Neural cell (in vitro differentiated cells): Measurements from ENCODE around the gene MC1R. TPM values are rescaled to one million over a fixed set of nuclear protein-coding genes. Genes with fewer than 3 reads are reported as not detected.

Source experiments
- H2AFZ ChIP-seq: fragments of 200-600, 300-800 bp; sonication (generic), shearing (Covaris generic); 2 replicates; pipeline ENCODE4 v1.6.0; 2014; ENCODE audit warnings: low read depth, mild to moderate bottlenecking, antibody characterized with exemption, low read length, moderate library complexity
- H3F3A ChIP-seq: fragments of 200-600 bp; shearing (Covaris generic); 2 replicates; pipeline ENCODE4 v1.6.1; 2016; ENCODE audit warnings: mild to moderate bottlenecking, moderate library complexity, mixed read lengths, antibody characterized with exemption, low read length; ENCODE audit not compliant: insufficient read depth, poor library complexity, severe bottlenecking
- H3K27ac ChIP-seq: fragments of 200-600, 300-800 bp; sonication (generic), shearing (Covaris generic); 2 replicates; pipeline ENCODE4 v1.5.1; 2014; ENCODE audit warnings: mild to moderate bottlenecking, low read length, moderate library complexity
- H3K27me3 ChIP-seq: fragments of 300-800, 200-600 bp; sonication (generic), shearing (Covaris generic); 2 replicates; pipeline ENCODE4 v1.6.0; 2014; ENCODE audit warnings: mild to moderate bottlenecking, low read depth, low read length, moderate library complexity; ENCODE audit not compliant: insufficient read depth
- H3K36me3 ChIP-seq: fragments of 300-800, 200-600 bp; sonication (generic), shearing (Covaris generic); 2 replicates; pipeline ENCODE4 v1.5.1; 2014; ENCODE audit warnings: mild to moderate bottlenecking, antibody characterized with exemption, low read length, moderate library complexity; ENCODE audit not compliant: insufficient read depth
- H3K4me2 ChIP-seq: fragments of 300-800, 200-600 bp; sonication (generic), shearing (Covaris generic); 2 replicates; pipeline ENCODE4 v1.6.0; 2014; ENCODE audit warnings: mild to moderate bottlenecking, low read length
- H3K4me3 ChIP-seq: fragments of 300-800, 200-600 bp; sonication (generic), shearing (Covaris generic); 2 replicates; pipeline ENCODE4 v1.5.1; 2014; ENCODE audit warnings: mild to moderate bottlenecking, low read length, moderate library complexity
- H3K79me2 ChIP-seq: fragments of 200-600 bp; shearing (Covaris generic); replicated peaks from 2 replicates; pipeline ENCODE4 v1.6.0; 2014; ENCODE audit warnings: mild to moderate bottlenecking, low read length, moderate library complexity; ENCODE audit not compliant: insufficient read depth
- H3K9ac ChIP-seq: fragments of 300-800, 200-600 bp; sonication (generic), shearing (Covaris generic); 2 replicates; pipeline ENCODE4 v1.6.1; 2016; ENCODE audit warnings: mild to moderate bottlenecking, low read length, mixed read lengths
- H3K9me2 ChIP-seq: fragments of 200-600 bp; shearing (Covaris generic); 2 replicates; pipeline ENCODE4 v1.6.1; 2016; ENCODE audit warnings: mild to moderate bottlenecking, low read length, mixed read lengths; ENCODE audit not compliant: insufficient read depth
- H3K9me3 ChIP-seq: fragments of 200-600, 300-800 bp; sonication (generic), shearing (Covaris generic); 2 replicates; pipeline ENCODE4 v1.6.1; 2016; ENCODE audit warnings: mild to moderate bottlenecking, mixed run types, low read length, moderate library complexity, mixed read lengths
- H4K20me1 ChIP-seq: fragments of 200-600 bp; shearing (Covaris generic); 2 replicates; pipeline ENCODE4 v1.6.1; 2016; ENCODE audit warnings: mild to moderate bottlenecking, mixed run types; ENCODE audit not compliant: insufficient read depth
- CTCF ChIP-seq: fragments of 450-650 bp; IDR thresholded peaks from 2 replicates; pipeline ENCODE4 v1.5.1; 2014; ENCODE audit warnings: antibody characterized with exemption, mild to moderate bottlenecking, moderate library complexity; ENCODE audit not compliant: poor library complexity, severe bottlenecking
- EP300 ChIP-seq: fragments of 450-650 bp; conservative IDR thresholded peaks from 2 replicates; pipeline ENCODE4 v1.6.1; 2014; ENCODE audit warnings: antibody characterized with exemption, mild to moderate bottlenecking, moderate library complexity; ENCODE audit not compliant: poor library complexity, severe bottlenecking
- EZH2 ChIP-seq: fragments of 200-600, 300-800 bp; shearing (Covaris generic), sonication (generic); IDR thresholded peaks from 2 replicates; pipeline ENCODE4 v1.6.1; 2014; ENCODE audit warnings: antibody characterized with exemption, low read length, borderline replicate concordance, mild to moderate bottlenecking; ENCODE audit not compliant: insufficient read depth, poor library complexity, severe bottlenecking
- MXI1 ChIP-seq: fragments of 450-650 bp; conservative IDR thresholded peaks from 2 replicates; pipeline ENCODE4 v1.6.1; 2014; ENCODE audit warnings: antibody characterized with exemption, mild to moderate bottlenecking; ENCODE audit not compliant: poor library complexity, severe bottlenecking
- POLR2AphosphoS5 ChIP-seq: IDR thresholded peaks from 2 replicates; pipeline ENCODE4 v1.6.1; 2012
- RAD21 ChIP-seq: fragments of 450-650 bp; conservative IDR thresholded peaks from 2 replicates; pipeline ENCODE4 v1.6.1; 2014; ENCODE audit warnings: antibody characterized with exemption, mild to moderate bottlenecking, moderate library complexity
- REST ChIP-seq: IDR thresholded peaks from 2 replicates; pipeline ENCODE4 v1.6.1; 2012; ENCODE audit warnings: borderline replicate concordance
- SMC3 ChIP-seq: fragments of 450-650 bp; conservative IDR thresholded peaks from 2 replicates; pipeline ENCODE4 v1.6.1; 2014; ENCODE audit warnings: antibody characterized with exemption, mild to moderate bottlenecking, moderate library complexity; ENCODE audit not compliant: poor library complexity
- TAF1 ChIP-seq: IDR thresholded peaks from 2 replicates; pipeline ENCODE4 v1.6.1; 2012; ENCODE audit warnings: low read depth
- polyA plus RNA-seq: library from polyadenylated mRNA; depleted of rRNA; stranded (reverse); fragments of >200 nt; gene quantifications from 2 replicates; pipeline ENCODE4 v1.2.3, GENCODE V29; 2014

The MC1R gene
- polyA plus RNA-seq, 1 donor from 2014 or later, result 21.3 TPM

GRCh38 chr16:89887243-89887642 is 31.4 kb upstream of the MC1R start:
- Histone ChIP-seq H4K20me1 (no peaks in the 10 kb centered on the region), H3K9me3 (no peaks in the 10 kb centered on the region), H3F3A (no peaks in the 10 kb centered on the region), H3K9me2 (no peaks in the 10 kb centered on the region), H3K27ac (no peak overlapping the region), H3K36me3 (peaks cover 5% of the 10 kb centered on the region), H3K4me3 (no peak overlapping the region), H3K9ac (no peak overlapping the region), H3K27me3 (no peaks in the 10 kb centered on the region), H3K4me2 (no peak overlapping the region), H2AFZ (no peak overlapping the region), H3K79me2 (no peaks in the 10 kb centered on the region)
- no peak for TF ChIP-seq REST
- no peak for TF ChIP-seq SMC3
- no peak for TF ChIP-seq RAD21
- no peak for TF ChIP-seq EZH2
- no peak for TF ChIP-seq CTCF
- TF ChIP-seq POLR2AphosphoS5, result no peak
- no peak for TF ChIP-seq EP300

- TF ChIP-seq TAF1 (no peak), RAD21 (no peak)
- Histone ChIP-seq H3K4me3 (no peak overlapping the region), H3K4me2 (no peak overlapping the region), H3K9ac (no peak overlapping the region), H3K79me2 (no peaks in the 10 kb centered on the region), H2AFZ (no peak overlapping the region), H3K27ac (no peak overlapping the region), H3F3A (no peaks in the 10 kb centered on the region), H3K36me3 (peaks cover 5% of the 10 kb centered on the region), H4K20me1 (no peaks in the 10 kb centered on the region), H3K9me2 (no peaks in the 10 kb centered on the region), H3K9me3 (no peaks in the 10 kb centered on the region), H3K27me3 (no peaks in the 10 kb centered on the region)
These were observed 28.5 kb upstream of the MC1R start for GRCh38 chr16:89890200-89890599.

GRCh38 chr16:89890886-89891657 is 27.6 kb upstream of the MC1R start:
- H3K4me2 ChIP-seq, result no peak overlapping the region
- H3K4me3 ChIP-seq, result no peak overlapping the region
- no peak overlapping the region for H3K27ac ChIP-seq
- peaks cover 5% of the 10 kb centered on the region for H3K36me3 ChIP-seq
- H3K9ac ChIP-seq, result no peak overlapping the region
- no peaks in the 10 kb centered on the region for H3K9me3 ChIP-seq
- H3K9me2 ChIP-seq, result no peaks in the 10 kb centered on the region
- no peaks in the 10 kb centered on the region for H3K27me3 ChIP-seq
- no peaks in the 10 kb centered on the region for H3F3A ChIP-seq
- no peak overlapping the region for H2AFZ ChIP-seq
- no peaks in the 10 kb centered on the region for H3K79me2 ChIP-seq
- H4K20me1 ChIP-seq, result no peaks in the 10 kb centered on the region
- TF ChIP-seq REST (no peak), MXI1 (no peak), TAF1 (no peak), CTCF (no peak), RAD21 (no peak), EP300 (no peak), SMC3 (no peak), POLR2AphosphoS5 (no peak), EZH2 (no peak)
